Measurements from ENCODE around the gene P2RY12.
"Not testable (repeated sequence)": the region's sequence is repeated elsewhere in the genome, so short reads cannot be mapped to it uniquely, and the experiment has no call there.

P2RY12 gene

DNA sequence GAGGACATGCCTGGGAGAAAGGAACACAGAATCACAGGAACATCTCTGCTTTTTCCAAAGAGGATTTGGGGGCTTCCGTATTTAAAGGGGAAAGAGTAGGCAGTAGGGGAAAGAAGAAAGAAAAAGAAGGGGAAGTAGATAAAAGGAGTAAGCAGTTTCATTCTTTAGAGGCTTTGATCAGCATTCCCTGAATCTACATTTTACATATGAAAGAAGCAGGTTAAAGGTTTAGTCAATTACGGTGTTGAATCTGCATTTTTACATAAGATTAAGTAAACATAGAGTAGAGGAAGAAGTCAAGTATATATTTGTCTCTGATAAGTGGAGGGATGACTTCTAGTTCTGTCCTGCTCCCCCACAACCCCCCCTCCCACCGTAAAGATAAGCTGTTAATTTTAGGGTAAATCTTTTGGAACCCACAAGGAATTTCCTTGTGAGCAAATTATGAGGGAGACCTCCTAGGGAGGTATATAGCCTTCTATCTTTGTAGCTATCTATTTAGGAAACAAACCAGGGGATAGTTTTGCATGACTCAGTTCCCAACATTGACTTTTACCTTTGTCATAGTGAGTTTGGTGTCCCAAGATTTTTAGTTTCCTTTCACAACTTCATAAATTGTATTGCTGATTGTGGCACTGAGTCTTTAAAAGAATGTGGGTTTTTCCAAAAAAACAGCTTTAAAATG, 8.7 kb upstream of the P2RY12 start:
- no peak for DNase-seq (ENCODE audit: low read depth in 1 of 2, low spot score in 1 of 2)

DNA sequence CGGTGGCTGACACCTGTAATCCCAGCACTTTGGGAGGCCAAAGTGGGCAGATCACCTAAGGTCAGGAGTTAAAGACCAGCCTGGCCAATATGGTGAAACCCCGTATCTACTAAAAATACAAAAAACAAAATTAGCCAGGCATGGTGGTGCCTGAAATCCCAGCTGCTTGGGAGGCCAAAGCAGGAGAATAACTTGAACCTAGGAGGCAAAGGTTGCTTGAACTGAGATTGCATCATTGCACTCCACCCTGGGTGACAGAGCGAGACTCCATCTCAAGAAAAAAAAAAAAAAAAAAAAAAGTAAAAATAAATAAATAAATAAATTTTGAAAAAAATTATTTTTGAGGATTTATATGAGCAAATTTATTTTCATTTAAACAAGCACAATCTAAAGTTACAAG, 7.6 kb upstream of the P2RY12 start:
- not testable (repeated sequence) for DNase-seq (ENCODE audit: low read depth in 1 of 2, low spot score in 1 of 2)

DNA sequence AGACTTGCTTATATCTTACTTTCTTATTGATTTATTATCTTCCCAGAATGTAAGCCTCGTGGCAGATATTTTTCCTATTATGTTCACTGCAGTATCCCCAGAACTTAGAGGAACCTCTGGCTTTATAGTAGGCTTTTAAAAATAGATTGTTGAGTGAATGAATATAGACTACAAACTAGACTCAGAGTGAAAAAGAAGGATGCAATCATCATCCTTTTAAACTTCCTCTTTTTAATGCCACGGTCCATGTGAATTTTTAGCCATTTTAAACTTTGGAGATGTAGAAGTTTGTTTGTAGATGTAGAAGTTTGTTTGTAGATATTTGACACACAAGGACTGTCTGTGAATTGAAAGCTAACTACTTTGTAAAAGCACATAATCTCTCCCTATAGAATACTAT, 7.2 kb upstream of the P2RY12 start:
- DNase-seq (ENCODE audit: low read depth in 1 of 2, low spot score in 1 of 2): no peak

DNA sequence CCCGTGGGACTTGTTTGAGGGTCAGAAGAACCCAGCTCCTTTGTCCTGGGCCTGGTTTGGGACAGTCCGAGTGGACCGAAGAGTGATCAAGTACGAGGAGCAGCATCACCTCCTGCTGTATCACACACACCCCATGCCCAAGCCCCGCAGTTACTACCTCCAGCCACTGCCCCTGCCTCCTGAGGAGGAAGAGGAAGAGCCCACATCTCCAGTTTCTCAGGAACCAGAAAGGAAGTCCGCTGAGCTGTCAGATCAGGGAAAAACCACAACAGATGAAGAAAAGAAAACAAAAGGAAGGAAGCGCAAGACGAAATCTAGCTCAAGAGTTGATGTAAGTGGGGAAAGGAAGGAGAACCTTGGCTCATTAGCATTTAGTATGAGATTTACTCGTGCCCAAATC, 3.3 kb upstream of the P2RY12 start:
- no peak for DNase-seq (ENCODE audit: low read depth in 1 of 2, low spot score in 1 of 2)

DNA sequence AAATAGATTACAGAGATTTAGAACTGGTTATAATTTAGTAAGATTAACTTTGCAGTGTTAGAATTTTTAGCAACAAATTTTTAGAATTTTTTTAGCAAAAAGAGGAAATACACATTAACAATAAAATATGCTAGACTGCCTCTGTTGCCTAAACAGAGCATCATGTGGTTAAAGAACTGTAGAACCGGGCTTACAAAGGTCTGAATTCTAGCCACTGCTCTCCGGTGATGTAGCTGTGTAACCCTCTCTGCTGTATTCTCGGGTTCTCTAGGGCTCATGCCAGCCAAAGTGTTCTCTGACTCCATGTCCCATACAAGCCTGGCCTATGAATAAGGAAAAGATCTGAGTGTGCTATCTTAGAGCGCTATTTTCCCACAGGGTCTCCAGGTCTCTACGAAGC, 2.9 kb upstream of the P2RY12 start:
- DNase-seq (ENCODE audit: low read depth in 1 of 2, low spot score in 1 of 2): no peak

DNA sequence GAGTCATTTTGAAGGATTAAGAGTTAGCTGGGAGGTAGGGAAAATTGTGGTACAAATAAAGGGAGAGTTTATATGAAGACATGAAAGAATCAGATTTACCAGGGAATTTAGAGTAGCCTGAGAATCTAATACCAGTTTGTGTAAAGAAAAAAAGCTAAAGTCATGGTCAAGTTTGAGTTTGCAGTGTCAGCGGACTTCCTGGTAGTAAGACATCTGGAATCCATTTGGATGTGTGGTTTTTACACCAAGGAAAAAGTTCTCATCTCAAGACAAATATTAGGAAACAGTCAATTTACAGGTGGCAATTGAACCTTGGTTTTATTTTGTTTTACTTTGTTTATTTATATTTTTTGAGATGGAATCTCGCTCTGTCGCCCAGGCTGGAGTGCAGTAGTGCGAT, 1.5 kb upstream of the P2RY12 start:
- no peak for DNase-seq (ENCODE audit: low read depth in 1 of 2, low spot score in 1 of 2)

DNA sequence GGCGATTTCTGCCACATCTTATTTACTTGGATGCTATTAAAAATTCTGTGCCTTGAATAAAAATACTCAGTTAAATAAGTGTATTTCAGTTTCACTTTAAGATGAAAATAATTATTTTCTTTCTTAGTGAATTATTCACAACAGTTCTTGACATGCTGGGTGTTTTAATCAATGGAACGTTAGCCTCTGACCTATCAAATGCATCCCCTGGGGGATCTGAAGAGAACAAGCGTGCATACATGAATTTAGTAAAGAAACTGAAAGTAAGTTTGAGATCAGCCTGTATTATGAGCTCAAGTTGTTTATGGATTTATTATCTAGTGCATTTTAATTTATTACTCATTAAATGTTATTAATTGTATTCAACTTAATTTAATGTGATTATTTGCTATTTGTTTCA, 597 bp downstream of the P2RY12 start:
- DNase-seq (ENCODE audit: low read depth in 1 of 2, low spot score in 1 of 2): no peak

DNA sequence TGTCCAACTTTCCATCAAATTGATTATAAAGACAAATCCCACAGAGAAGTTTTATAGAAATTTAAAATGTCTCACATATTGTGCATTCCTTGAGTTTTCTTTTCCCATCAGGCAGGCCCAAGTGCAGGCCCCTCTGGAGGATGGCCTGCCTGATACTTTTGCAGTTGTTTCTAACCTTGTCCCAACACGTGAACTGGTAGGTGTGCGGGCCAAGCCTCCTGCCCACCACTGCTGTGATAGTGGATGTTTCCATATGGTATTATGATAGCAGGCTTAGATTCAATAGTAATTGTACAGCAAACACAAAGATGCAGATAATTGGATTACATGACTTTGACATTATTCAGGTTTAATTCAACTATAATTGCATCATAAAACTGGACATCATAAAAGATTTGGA, 1.4 kb downstream of the P2RY12 start:
- DNase-seq (ENCODE audit: low read depth in 1 of 2, low spot score in 1 of 2): no peak

DNA sequence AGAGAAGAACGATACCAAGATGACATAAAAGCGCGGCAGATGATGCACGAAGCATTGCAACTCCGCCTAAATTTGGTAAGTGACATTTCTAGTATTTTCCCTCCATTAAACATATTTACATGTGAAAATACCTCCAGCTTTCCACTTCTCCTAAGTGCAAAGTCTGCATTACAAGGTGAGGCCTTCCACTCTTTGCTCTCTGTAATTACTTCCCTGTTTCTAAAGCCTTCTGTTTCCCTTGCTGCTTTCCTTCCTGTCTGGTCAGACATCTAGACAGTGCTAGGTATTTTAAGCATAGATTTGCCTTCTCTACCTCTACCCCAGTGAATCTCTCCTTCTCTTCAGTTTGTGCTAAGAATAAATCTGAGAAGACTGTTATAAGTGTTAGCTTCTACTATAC, 1.9 kb downstream of the P2RY12 start:
- no peak for DNase-seq (ENCODE audit: low read depth in 1 of 2, low spot score in 1 of 2)

DNA sequence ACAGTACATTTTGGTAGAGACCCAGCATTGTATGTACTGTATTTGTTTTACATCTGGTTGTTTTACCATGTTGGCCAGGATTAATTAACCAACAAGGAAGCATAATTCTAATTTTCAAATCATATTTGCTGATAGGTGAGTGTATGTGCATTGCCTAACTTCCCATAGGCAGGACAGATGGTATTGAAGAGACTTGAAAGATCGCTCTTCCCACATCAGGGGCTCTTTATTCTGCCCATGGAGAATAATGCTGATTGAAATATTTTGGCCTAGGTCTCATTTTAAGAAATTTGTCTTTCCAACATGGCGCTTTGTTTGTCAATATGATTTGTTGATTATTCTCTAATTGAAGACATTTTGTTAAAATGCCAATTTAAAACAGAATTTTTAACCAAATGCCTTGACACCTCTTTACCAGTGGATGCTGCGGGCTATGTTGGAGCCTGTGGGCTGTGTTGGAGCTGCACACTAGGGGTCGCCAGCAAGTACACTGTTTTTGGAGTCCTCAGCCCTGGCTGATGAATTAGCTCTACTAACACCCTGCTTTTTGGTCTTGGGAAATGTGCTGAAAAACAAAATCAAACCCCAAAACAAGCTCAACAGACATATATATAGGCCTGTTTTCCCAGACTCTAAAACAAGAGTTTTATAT, 5.3 kb downstream of the P2RY12 start:
- no peak for DNase-seq (ENCODE audit: low read depth in 1 of 2, low spot score in 1 of 2)

DNA sequence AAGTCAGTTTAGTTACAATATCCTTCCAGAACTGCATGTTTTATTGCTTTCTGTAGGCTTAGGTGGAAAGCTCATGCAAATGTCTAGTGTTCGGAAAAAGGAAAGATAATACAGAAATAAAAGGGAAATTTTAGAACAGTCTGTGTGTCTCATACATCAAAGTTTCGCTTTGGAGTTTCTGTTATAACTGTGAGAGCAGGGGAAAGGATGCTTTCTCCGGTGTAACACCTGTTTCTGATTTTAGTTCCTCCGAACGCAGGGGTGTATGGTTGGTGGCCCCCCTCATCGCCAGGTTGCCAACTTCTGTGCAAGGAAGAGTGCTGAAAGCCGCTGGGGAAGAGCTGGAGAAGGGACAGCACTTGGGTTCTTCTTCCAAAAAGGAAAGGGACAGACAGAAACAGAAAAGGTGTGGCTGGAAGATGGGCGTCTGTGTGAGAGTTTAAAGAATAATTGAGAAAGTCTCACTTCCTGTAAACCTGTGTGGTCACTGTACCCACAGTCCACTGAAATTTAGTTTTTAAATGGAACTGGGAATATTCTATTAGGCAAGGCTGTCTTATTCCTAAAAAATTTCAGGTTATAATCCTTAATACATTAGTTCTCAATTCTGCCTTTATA, 6.7 kb downstream of the P2RY12 start:
- no peak for DNase-seq (ENCODE audit: low read depth in 1 of 2, low spot score in 1 of 2)

DNA sequence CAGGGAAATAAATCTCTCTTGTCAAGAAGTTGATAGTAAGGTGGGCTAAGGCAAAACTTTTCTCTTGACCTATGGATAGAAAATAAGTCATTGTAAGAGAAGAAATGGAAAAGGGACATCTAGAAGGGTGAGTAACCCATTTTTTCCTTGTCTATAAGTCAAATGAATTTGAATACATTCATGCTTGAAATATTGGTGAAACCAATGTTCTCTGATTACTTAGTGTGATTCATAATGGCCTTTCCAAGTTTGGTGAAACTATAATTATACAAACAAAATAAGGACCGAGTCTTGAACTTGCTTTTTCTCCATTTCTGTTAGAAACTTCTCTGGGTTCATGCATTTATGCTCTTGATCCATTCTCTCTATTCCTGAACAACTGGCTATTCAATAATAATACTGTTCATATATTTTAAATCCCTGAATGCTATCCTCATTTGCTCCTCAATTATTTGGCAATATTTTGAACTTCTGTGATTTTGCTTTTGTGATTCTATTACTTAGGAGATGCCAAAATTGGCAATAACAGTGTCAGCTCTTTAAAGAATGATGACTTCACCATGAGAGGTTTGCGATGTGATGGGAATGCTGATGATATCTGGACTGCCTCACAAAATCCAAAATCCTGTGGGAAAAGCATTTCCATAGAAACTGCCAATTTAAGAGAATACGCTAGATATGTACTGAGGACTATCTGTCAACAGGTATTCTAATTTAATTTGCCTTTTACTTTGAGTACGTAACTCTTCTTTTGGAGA, 12.3 kb downstream of the P2RY12 start:
- no peak for DNase-seq (ENCODE audit: low read depth in 1 of 2, low spot score in 1 of 2)

DNA sequence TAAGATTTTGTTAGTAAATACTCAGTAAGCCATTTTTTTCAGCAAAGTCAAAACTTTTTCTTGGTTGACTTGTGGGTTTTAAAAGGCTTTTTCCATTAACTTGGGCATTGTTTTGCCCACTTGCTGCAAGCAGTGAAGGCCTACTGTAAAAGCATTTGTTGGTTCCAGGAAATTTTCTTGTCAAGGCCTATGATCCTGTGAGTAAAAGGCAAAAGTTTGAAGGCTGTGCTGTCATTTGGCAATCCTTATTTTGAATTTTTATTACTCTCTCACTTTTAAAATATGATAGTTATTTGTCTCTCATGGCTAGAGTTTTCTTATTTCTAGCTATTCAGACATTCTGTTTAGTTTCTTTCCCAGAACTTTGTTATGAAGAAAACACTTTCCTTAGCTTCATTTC, 13.0 kb downstream of the P2RY12 start:
- DNase-seq (ENCODE audit: low read depth in 1 of 2, low spot score in 1 of 2): no peak

DNA sequence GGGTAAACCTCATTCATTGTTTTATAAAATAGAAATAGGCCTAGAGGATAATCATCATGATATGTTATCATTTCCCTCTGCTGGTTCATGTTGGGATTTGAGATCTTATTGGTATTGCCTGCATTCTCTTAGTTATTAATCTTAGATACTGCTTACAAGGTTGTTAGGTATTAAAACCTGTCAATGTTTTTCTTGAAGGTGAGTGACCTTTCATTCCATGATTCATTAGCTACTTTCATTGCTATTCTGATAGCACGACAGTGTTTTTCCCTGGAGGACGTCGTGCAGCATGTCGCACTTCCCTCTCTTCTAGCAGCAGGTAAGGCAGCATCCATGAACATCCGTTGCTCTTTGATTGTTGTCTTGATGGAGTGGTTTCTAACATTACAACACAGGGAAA, 17.1 kb downstream of the P2RY12 start:
- no peak for DNase-seq (ENCODE audit: low read depth in 1 of 2, low spot score in 1 of 2)

DNA sequence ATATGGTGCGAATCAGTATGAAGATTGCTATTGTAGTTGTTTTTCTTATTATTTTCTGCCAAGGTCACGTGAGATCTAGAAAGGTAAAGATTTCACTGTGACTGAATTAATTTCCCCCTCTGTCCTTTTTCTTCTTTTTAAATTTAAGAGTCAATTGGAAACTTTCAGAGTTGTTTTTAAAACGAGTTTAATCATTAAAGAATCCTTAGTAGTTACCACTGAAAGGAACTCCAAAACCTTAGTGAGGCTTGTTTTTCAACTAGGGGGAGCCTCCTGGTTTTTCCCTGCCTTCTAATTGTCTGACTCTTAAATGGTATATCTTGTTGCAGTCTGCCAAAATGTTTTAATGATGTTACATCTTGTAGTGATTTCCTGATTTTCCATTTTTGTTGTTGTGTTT, 17.6 kb downstream of the P2RY12 start:
- DNase-seq (ENCODE audit: low read depth in 1 of 2, low spot score in 1 of 2): no peak

DNA sequence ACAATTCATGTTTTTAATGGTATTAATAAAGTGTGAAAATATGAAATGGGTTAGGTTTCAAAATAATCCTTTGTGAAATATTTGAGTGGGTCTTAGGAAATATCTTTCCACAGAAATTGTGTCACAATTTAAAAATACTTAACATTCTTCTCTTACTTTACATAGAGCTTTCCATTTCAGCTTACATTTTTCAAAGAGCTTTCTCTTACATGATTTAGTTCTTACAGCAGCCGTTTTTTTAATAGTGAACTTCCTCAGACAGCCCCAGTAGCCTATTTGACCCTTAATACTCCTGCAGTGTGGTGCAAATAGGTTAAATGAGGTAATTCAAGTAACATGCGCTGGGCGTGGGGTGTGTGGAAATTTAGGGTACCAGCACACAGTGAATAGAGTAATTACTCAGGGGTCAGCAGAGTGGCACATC, 21.8 kb downstream of the P2RY12 start:
- no peak for DNase-seq (ENCODE audit: low read depth in 1 of 2, low spot score in 1 of 2)

DNA sequence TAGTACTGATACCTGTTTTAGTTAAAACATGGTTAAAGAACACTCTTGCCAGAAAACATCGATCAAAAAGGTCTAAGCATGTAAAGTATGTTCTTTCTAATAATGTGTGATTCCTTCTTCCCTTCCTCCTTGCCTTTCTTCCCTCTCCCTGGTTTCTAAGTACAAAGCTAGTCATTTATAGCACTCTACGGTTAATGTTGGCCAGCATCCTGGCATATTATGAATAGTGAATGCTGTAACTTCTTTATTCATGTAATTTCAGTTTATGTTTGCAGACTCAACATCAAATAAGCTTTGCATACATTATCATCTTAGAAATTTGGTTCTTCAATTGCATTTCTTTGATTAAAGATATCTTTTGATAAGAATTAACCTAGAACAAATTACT, 27.1 kb downstream of the P2RY12 start:
- no peak for DNase-seq (ENCODE audit: low read depth in 1 of 2, low spot score in 1 of 2)

DNA sequence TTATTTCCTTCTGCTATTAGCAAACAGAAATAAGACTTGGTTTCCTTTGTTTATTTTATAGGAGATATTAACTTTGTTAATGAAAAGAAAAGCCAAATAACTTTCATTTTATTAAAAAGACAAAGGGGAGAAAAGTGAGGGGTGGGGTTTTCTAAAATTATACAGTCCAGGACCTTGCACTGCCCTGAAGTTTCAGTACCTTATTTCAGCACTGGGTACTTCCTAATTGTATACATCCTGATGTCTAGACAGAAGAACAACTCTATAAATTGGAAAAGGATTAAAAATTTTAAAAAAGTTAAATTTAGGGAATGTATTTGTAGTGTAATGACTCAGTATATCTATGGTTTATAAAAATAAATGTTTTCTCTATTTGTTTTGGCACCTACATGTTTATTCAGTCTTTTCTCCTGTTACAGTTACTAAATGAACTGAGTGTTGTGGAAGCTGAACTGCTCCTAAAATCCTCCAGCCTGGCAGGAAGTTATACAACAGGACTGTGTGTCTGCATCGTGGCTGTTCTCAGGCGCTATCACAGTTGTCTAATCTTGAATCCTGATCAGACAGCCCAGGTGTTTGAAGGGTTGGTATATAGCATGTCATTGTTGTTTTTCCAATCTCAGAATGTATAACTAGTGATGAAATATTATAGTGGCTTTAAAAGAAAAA, 27.6 kb downstream of the P2RY12 start:
- DNase-seq (ENCODE audit: low read depth in 1 of 2, low spot score in 1 of 2): no peak

DNA sequence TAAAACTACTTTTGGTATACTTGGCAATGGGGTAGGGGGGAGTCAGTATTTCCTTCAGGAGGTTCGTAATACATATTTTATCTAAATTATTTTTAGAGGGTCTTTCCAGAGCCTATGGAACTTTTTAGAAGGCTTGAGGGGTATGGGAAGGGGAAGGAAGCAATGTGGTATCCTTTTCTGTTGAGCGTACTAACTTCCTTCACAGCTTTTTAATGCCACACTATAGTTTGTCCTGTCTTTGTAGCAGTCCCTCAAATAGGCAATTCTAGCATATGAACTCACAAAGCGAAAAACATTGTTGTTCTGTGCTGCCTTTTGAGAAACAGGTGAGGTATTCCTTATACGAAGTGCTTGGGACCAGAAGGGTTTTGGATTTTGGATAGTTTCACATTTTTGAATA, 32.9 kb downstream of the P2RY12 start:
- no peak for DNase-seq (ENCODE audit: low read depth in 1 of 2, low spot score in 1 of 2)

DNA sequence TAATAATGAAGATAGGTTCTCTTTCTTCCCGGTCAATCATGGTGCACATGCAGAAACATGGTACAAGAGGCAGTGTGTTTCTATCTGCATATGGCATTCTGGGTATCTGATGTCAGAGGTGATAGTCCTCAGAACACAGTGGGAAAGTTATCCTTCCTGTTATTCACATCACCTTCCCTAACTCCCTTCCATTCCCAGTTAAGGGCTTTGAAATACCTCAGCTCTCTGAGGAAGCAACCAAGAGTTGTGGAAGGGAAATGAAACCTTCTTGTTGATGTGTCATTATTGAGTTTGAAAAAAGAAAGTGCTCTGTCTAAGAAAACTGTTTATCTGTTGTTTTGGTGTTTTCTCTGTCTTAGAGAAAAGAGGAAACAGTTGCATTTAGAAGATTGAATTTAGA, 33.3 kb downstream of the P2RY12 start:
- no peak for DNase-seq (ENCODE audit: low read depth in 1 of 2, low spot score in 1 of 2)

DNA sequence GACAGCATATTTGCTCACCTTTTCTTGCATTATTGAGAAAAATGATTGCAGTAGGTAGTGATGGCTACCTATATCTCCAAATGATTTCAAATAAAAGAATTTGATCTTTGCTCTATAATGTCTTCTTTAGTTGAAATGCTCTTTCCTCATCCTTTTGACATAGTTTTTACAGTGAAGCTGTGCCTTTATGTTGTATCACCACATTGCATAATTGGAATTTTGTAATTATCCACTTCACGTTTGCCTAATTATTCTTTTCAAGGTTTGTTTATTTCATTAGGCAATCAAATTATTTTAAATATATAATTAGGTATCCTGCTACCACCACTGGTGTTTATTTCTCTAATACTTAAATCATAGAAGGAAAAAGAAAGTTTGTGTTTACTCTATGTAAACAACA, 33.9 kb downstream of the P2RY12 start:
- no peak for DNase-seq (ENCODE audit: low read depth in 1 of 2, low spot score in 1 of 2)

DNA sequence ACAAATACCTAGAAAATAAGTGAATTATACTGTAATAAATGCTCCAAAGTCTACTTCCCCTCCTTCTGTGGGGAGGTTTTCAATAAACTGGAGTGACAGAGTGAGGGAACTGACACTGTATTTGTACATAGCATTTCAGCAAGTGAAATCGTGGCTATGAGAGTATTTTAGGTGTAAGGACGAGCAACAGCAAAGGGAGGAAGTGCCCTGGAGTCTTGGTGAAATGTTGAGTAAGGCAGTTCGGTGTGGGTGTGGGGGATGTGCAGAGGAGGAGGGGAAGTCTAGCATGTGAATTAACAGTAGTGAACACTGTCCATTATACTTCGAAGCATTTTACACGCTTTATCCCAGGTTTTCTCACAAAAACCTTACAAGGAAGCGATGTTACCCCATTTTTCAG, 37.1 kb downstream of the P2RY12 start:
- no peak for DNase-seq (ENCODE audit: low read depth in 1 of 2, low spot score in 1 of 2)

All from activated CD4-positive, alpha-beta T cell treated with anti-CD3 and anti-CD28 coated beads, Interleukin-2, amount 50 U/mL, for 24 hours (primary cell).